Cardiac fibroblast (primary cell): ENCODE measurements around the gene OR52I2.

Experiments
- DNase-seq, 2 donors: peaks; one replicate each; pipeline versions ENCODE4 v3.0.0 to v3.0.0-alpha.2; 2010; ENCODE audit warnings: low read depth in 2 of 2
- H3K4me3 ChIP-seq, 2 donors: replicated peaks in 1 of 2; 1 replicate in 1 of 2; 2 replicates in 1 of 2; pipeline ENCODE4 v1.5.1; 2011; ENCODE audit warnings: low read depth in 2 of 2, low read length in 2 of 2, mild to moderate bottlenecking in 2 of 2, moderate library complexity in 1 of 2
- TF ChIP-seq, protein P1 (sequence below): IDR thresholded peaks from one replicate; pipeline ENCODE4 v1.5.1; 2011; ENCODE audit warnings: low read depth, mild to moderate bottlenecking, low read length, inconsistent platforms

OR52I2 gene

DNA sequence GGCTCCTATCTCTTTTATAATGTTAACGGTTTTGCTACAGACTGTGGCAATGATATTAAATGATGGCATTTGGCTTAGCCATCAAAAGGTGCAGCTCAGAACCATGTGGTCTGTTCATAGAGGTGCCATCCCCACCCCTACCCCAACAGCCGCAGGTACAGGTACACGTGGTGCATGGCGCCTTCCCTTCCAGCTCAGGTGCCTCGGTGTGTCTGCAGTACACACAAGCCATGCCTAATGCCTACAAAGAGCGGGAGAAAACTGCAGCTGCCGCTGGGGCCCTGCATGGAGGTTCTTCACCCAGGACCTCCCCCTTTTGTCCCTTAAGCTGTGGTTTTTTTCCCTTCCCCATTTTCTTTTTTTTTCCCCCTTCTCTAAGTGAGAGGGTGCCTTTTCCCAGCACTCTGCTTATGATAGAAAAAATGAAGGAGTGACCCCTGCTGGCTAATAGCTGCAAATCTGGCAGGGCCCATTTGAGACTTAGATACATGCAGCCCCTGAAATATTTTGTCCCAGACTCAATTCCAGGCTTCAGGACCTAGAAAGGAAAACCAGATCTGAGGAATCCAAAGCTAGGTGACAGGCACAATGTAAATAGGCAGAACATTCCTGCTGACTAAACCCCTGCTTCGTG lies 30.1 kb upstream of the OR52I2 start:
- TF ChIP-seq, protein P1, sequence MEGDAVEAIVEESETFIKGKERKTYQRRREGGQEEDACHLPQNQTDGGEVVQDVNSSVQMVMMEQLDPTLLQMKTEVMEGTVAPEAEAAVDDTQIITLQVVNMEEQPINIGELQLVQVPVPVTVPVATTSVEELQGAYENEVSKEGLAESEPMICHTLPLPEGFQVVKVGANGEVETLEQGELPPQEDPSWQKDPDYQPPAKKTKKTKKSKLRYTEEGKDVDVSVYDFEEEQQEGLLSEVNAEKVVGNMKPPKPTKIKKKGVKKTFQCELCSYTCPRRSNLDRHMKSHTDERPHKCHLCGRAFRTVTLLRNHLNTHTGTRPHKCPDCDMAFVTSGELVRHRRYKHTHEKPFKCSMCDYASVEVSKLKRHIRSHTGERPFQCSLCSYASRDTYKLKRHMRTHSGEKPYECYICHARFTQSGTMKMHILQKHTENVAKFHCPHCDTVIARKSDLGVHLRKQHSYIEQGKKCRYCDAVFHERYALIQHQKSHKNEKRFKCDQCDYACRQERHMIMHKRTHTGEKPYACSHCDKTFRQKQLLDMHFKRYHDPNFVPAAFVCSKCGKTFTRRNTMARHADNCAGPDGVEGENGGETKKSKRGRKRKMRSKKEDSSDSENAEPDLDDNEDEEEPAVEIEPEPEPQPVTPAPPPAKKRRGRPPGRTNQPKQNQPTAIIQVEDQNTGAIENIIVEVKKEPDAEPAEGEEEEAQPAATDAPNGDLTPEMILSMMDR: peak; percentile 41
- no peak overlapping the region for H3K4me3 ChIP-seq
- DNase-seq: peak; percentile 1 to 35

DNA sequence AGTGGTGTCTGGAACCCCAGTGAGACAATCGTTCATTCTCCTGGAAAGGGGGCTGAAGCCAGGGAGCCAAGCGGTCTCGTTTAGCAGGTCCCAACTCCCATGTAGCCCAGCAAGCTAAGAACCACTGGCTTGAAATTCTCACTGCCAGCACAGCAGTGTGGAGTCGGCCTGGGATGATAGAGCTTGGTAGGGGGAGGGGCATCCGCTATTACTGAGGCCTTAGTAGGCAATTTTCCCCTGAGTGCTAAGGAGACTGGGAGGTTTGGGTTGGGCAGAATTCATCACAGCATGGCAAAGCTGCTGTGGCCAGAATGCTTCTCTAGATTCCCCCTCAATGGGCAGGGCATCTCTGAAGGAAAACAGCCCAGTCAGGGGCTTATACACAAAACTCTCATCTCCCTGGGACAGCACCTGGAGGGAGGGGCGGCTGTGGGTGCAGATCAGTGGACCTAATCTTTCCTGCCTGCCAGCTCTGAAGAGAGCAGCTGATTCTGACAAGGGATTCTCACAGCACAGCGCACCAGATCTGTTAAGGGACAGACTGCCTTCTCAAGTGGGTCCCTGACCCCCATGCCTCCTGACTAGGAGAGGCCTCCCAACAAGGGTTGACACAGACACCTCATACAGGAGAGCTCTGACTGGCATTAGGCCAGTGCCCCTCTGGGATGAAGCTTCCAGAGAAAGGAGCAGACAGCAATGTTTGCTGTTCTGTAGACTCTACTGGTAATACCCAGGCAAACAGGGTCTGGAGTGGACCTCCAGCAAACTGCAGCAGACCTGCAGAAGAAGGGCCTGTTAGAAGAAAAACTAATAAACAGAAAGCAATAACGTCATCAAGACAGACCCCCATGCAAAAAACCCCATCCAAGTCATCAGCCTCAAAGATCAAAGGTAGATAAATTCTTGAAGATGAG lies 21.8 kb upstream of the OR52I2 start:
- no peak overlapping the region for H3K4me3 ChIP-seq
- TF ChIP-seq, protein P1: no peak
- no peak for DNase-seq

DNA sequence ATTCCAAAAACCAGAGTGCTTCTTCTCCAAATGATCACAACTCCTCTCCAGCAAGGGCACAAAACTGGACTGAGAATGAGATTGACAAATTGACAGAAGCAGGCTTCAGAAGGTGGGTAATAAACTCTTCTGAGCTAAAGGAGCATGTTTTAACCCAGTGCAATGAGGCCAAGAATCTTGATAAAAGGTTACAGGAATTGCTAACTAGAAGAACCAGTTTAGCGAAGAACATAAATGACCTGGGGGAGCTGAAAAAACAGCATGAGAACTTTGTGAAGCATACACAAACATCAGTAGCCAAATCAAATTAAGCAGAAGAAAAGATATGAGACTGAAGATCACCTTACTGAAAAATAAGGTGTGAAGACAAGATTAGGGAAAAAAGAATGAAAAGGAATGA lies 21.1 kb upstream of the OR52I2 start:
- H3K4me3 ChIP-seq: no peak overlapping the region
- no peak for DNase-seq
- TF ChIP-seq, protein P1: no peak

DNA sequence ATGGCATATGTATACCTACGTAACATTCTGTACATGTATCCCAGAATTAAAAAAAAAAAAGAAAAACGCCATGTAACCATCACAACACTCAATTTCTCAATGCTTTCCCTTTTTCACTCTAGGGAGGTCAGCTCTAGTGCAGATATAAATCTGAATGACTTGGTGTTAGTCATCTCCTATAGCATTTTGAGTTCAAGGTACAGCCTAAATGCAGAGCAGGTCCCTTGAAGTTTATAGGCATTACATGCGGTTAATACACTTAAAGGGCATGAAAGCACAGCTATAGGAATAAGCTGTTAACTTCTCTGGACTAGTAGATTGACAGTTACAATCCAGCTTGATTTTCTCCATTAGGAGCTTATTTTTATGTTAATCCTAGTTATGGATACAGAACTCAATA lies 16.2 kb upstream of the OR52I2 start:
- no peak for DNase-seq
- H3K4me3 ChIP-seq: no peak overlapping the region
- TF ChIP-seq, protein P1: no peak

DNA sequence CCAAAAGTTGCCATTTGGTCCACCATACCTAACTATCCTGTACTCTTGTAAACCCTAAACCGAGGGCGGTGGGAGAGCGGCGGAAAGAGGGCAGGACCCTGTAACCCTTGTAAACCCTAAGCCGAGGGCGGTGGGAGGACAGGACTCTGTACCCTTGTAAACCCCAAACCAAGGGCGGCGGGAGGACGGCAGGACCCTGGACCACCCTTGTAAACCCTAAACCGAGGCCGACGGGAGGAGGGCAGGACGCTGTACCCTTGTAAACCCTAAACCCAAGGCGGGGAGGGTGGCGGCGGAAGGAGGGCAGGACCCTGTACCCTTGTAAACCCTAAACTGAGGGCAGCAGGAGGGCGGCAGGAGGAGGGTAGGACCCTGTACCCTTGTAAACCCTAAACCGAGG lies 12.5 kb upstream of the OR52I2 start:
- DNase-seq: no peak
- TF ChIP-seq, protein P1: no peak
- no peak overlapping the region for H3K4me3 ChIP-seq

DNA sequence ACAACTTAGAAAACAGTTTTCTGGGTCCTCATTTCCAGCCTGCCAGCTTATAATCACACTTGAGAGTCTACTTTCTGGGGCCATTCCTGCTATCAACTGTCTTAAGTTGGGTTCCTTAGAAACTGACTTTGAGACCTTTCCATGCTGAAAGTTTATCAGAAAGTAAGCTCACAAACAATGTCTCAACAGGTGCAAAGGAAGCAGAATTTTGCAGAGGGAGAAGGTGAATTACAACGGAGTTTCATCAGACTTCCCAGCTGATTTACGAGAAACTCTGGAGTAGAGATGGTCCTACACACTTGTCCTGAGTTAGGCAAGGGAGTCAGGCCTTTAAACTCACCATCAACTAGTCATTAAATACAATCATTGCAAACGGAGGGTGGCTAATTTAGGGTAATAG lies 4.7 kb upstream of the OR52I2 start:
- DNase-seq: no peak
- TF ChIP-seq, protein P1: no peak
- H3K4me3 ChIP-seq: no peak overlapping the region
